Transverse colon (tissue), 4 donors: ENCODE results near the gene DGKE. TPM values are rescaled to one million over a fixed set of nuclear protein-coding genes. Genes with fewer than 3 reads are reported as not detected.

Experiments used
- DNase-seq: peaks from one replicate; pipeline ENCODE4 v3.0.0-alpha.2; 2019
- H3K27ac ChIP-seq, 4 donors: fragments of 200-600 bp; sonication (generic); 2 replicates each; pipeline ENCODE4 v1.5.1; 2016 to 2018; ENCODE audit warnings: inconsistent platforms in 4 of 4
- H3K27me3 ChIP-seq: fragments of 200-600 bp; sonication (generic); 2 replicates; pipeline ENCODE4 v1.5.1; 2017; ENCODE audit warnings: inconsistent platforms
- H3K36me3 ChIP-seq, 4 donors: fragments of 200-600 bp; sonication (generic); 2 replicates each; pipeline ENCODE4 v1.5.1; 2017 to 2019; ENCODE audit warnings: inconsistent platforms in 4 of 4
- H3K4me1 ChIP-seq, 4 donors: fragments of 200-600 bp; sonication (generic); 2 replicates each; pipeline ENCODE4 v1.5.1; 2017 to 2020; ENCODE audit warnings: inconsistent platforms in 4 of 4
- H3K4me3 ChIP-seq, 4 donors: fragments of 200-600 bp; sonication (generic); 1 replicate in 1 of 4; 2 replicates in 3 of 4; pipeline versions ENCODE4 v1.5.1 to v1.6.1; 2017 to 2019; ENCODE audit warnings: inconsistent platforms in 4 of 4
- H3K9me3 ChIP-seq, 2 donors: fragments of 200-600 bp; sonication (generic); 2 replicates each; pipeline ENCODE4 v1.5.1; 2017 to 2019; ENCODE audit warnings: inconsistent platforms in 2 of 2
- EP300 ChIP-seq: sonication (generic); formaldehyde crosslinking; IDR thresholded peaks from one replicate; pipeline ENCODE4 v1.6.1; 2017; ENCODE audit warnings: antibody characterized with exemption, low read depth
- POLR2A ChIP-seq: fragments of 450-650 bp; IDR thresholded peaks from one replicate; pipeline ENCODE4 v1.6.1; 2016; ENCODE audit warnings: antibody characterized with exemption, mild to moderate bottlenecking, moderate library complexity
- POLR2AphosphoS5 ChIP-seq, 3 donors: sonication (generic); formaldehyde crosslinking; IDR thresholded peaks; one replicate each; pipeline ENCODE4 v1.6.1; 2016; ENCODE audit warnings: antibody characterized with exemption in 3 of 3
- WGBS, 2 donors: methylation state at CpG; one replicate each; pipeline ENCODE4 v1.1.5; 2018; ENCODE audit warnings: low coverage in 1 of 2; 5-methylcytosine and 5-hydroxymethylcytosine counted together
- in situ Hi-C, 4 donors: fragments of 200-750 bp; cut with MboI; loops; one replicate each; pipeline versions ENCODE4 v1.15.0 to v1.15.1; 2017; ENCODE audit warnings: low sequenced_read_pairs in 3 of 4, low pct_ligation_motif_present in 1 of 4, low pct_unique_long_range_greater_than_20kb in 1 of 4
- intact Hi-C: fragments of 100-400 bp; cut with DNase I; formaldehyde crosslinking; loops from one replicate; pipeline ENCODE4 v1.15.1; 2023; ENCODE audit warnings: low total_unique reads
- total RNA-seq, 4 donors: library from RNA; depleted of rRNA; stranded (reverse); fragments of >200 nt; gene quantifications; one replicate each; pipeline ENCODE4 v1.1.0, GENCODE V29; 2016
- TF ChIP-seq, protein P1 (sequence below), 5 experiments: fragments of 200-600 bp in 3 of 5; fragments of 450-650 bp in 2 of 5; sonication (generic) in 3 of 5; IDR thresholded peaks; 1 replicate in 2 of 5; 2 replicates in 3 of 5; pipeline ENCODE4 v1.5.1; 2016 to 2017; ENCODE audit warnings: antibody characterized with exemption in 5 of 5, inconsistent platforms in 3 of 5, mild to moderate bottlenecking in 2 of 5, moderate library complexity in 1 of 5

The DGKE gene
- total RNA-seq, 4 donors from 2014 or later, result 2.6 to 35.9 (median 11.4) TPM

DNA sequence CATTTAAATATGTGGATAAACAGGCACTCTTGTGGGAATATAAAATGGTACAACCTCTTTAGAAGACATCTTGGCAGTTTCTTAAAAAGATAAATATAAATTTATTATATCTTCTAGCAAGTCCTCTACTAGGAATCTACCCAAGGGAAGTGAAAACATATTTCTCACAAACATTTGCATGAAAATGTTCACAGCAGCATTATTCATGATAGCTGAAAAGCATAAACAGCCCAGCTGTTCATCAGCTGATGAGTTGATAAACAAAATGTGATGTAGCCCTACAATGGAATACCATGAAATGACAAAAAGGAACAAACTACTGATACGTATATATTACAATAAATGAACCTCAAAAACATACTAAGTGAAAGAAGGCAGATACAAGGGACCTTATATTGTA, 12.0 kb downstream of the DGKE start:
- intact Hi-C loops, result no loop called here
- Histone ChIP-seq H3K27me3 (no peaks in the 10 kb centered on the region), H3K4me3 (no peak overlapping the region), H3K9me3 (no peaks in the 10 kb centered on the region), H3K36me3 (peaks cover 0 to 12% (median 4%) of the 10 kb centered on the region in 4 donors), H3K27ac (no peak overlapping the region), H3K4me1 (no peaks in the 10 kb centered on the region)
- no peak for DNase-seq
- 97 to 100% methylated on average over 1 of the region's 1 CpG for WGBS, 2 donors
- TF ChIP-seq POLR2A (no peak), EP300 (no peak)
- TF ChIP-seq, protein P1, sequence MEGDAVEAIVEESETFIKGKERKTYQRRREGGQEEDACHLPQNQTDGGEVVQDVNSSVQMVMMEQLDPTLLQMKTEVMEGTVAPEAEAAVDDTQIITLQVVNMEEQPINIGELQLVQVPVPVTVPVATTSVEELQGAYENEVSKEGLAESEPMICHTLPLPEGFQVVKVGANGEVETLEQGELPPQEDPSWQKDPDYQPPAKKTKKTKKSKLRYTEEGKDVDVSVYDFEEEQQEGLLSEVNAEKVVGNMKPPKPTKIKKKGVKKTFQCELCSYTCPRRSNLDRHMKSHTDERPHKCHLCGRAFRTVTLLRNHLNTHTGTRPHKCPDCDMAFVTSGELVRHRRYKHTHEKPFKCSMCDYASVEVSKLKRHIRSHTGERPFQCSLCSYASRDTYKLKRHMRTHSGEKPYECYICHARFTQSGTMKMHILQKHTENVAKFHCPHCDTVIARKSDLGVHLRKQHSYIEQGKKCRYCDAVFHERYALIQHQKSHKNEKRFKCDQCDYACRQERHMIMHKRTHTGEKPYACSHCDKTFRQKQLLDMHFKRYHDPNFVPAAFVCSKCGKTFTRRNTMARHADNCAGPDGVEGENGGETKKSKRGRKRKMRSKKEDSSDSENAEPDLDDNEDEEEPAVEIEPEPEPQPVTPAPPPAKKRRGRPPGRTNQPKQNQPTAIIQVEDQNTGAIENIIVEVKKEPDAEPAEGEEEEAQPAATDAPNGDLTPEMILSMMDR (IDR thresholded peaks at IDR 0.05), result no peak
- in situ Hi-C loops, result loop anchor here in 1 of 4 donors (25.0 kb wide), 1 partner anchor 266 kb away; no protein-coding TSS in a partner anchor

DNA sequence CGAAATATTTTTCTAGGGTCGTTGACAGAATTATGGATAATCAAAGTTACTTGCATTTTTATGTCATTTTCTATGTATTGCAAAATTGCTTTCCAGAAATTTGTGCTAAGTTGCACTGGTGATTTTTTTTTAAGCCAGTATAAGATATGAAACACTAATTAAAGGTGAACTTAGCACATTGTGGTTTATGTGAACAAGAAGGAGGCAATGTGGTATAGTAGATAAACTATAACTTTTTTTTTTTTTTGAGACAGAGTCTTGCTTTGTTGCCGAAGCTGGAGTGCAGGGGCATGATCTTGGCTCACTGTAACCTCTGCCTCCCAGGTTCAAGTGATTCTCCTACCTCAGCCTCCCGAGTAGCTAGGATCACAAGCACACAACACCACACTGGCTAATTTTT, 13.2 kb downstream of the DGKE start:
- TF ChIP-seq EP300 (no peak), POLR2AphosphoS5 (IDR thresholded peaks at IDR 0.05) (no peak), POLR2A (no peak)
- TF ChIP-seq, protein P1 (IDR thresholded peaks at IDR 0.05), result no peak
- Histone ChIP-seq H3K27me3 (no peaks in the 10 kb centered on the region), H3K36me3 (peaks cover 0 to 12% (median 4%) of the 10 kb centered on the region in 4 donors), H3K9me3 (no peaks in the 10 kb centered on the region), H3K27ac (no peak overlapping the region), H3K4me1 (no peaks in the 10 kb centered on the region), H3K4me3 (no peak overlapping the region)
- intact Hi-C loops (no loop called here), in situ Hi-C loops (loop anchor here in 1 of 4 donors (25.0 kb wide), 1 partner anchor 265 kb away; no protein-coding TSS in a partner anchor)
- DNase-seq, result no peak
- 93% methylated on average over 3 to 4 of the region's 4 CpGs for WGBS, 2 donors

- peaks cover 0 to 12% (median 4%) of the 10 kb centered on the region in 4 donors for H3K36me3 ChIP-seq
- TF ChIP-seq EP300 (no peak), POLR2A (no peak), POLR2AphosphoS5 (IDR thresholded peaks at IDR 0.05) (no peak)
- TF ChIP-seq, protein P1 (IDR thresholded peaks at IDR 0.05), result no peak
- H3K9me3 ChIP-seq, result no peaks in the 10 kb centered on the region
- DNase-seq, result no peak
- no peaks in the 10 kb centered on the region for H3K4me1 ChIP-seq
- H3K4me3 ChIP-seq, result no peak overlapping the region
- H3K27ac ChIP-seq, result no peak overlapping the region
- intact Hi-C loops, result no loop called here
- H3K27me3 ChIP-seq, result no peaks in the 10 kb centered on the region
- 56 to 83% methylated on average over 2 to 3 of the region's 3 CpGs for WGBS, 2 donors
- in situ Hi-C loops, result loop anchor here in 1 of 4 donors (25.0 kb wide), 1 partner anchor 263 kb away; no protein-coding TSS in a partner anchor
Measured at GRCh38 chr17:56849131-56849530, 15.2 kb downstream of the DGKE start.

- H3K27ac ChIP-seq, result no peak overlapping the region
- H3K27me3 ChIP-seq, result no peaks in the 10 kb centered on the region
- in situ Hi-C loops, result no loop called here
- TF ChIP-seq, protein P1 (IDR thresholded peaks at IDR 0.05), result no peak
- TF ChIP-seq EP300 (no peak), POLR2A (no peak), POLR2AphosphoS5 (IDR thresholded peaks at IDR 0.05) (no peak)
- peaks cover 0 to 16% (median 4%) of the 10 kb centered on the region in 4 donors for H3K36me3 ChIP-seq
- no peaks in the 10 kb centered on the region for H3K9me3 ChIP-seq
- DNase-seq, result no peak
- H3K4me3 ChIP-seq, result no peak overlapping the region
- WGBS, 2 donors, result 93 to 94% methylated on average over 2 of the region's 2 CpGs
- intact Hi-C loops, result no loop called here
- H3K4me1 ChIP-seq, result no peaks in the 10 kb centered on the region
Measured at GRCh38 chr17:56850591-56850990, 16.6 kb downstream of the DGKE start.
